ENCODE data around the gene MYO16.
"Not testable (repeated sequence)": the region's sequence is repeated elsewhere in the genome, so short reads cannot be mapped to it uniquely, and the experiment has no call there.

MYO16 gene

GRCh38 chr13:109055850-109056249, 426.4 kb downstream of the MYO16 start:
- DNase-seq (ENCODE audit: low read depth in 2 of 2) = no peak

GRCh38 chr13:109058087-109058486, 428.7 kb downstream of the MYO16 start:
- DNase-seq (ENCODE audit: low read depth in 2 of 2) = no peak

DNA sequence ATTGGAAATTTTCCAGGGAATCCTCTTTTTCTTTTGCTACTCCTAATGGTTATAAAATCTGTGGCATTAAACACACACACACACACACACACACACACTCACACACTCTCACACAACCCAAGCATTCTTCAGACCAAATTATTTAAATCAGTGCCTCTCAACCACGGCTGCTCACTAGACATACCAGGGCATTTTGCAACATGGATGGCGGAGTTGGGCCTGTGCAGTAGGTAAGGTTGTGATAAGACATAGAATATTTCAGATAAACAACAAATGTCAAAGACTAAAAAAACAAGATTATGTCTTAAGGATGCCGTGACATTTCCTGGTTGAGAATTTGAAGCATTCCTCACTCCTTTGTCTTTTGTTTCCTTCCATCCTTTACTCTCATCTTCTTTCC, 443.1 kb downstream of the MYO16 start:
- no peak for DNase-seq (ENCODE audit: low read depth in 2 of 2)

GRCh38 chr13:109074436-109074835, 445.0 kb downstream of the MYO16 start:
- DNase-seq (ENCODE audit: low read depth in 2 of 2) = no peak

GRCh38 chr13:109074853-109075252, 445.4 kb downstream of the MYO16 start:
- no peak for DNase-seq (ENCODE audit: low read depth in 2 of 2)

- no peak for DNase-seq (ENCODE audit: low read depth in 2 of 2)
Measured at GRCh38 chr13:109087916-109088623, 458.7 kb downstream of the MYO16 start.

DNA sequence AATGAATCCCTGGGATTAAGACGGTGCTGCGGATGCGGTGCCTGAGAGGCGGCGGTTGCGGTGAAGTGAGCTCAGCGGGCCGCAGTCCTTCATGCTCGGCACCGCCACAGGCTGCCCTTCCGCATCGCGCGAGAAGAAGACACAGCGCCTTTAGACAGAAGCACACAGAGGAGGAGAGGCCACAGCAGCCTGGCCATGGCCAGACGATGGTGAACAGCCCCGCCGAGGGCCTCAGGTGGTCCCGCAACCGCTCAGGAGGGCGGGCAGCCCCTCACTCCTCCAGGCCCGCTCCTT, 459.2 kb downstream of the MYO16 start:
- DNase-seq (ENCODE audit: low read depth in 2 of 2) = no peak

DNA sequence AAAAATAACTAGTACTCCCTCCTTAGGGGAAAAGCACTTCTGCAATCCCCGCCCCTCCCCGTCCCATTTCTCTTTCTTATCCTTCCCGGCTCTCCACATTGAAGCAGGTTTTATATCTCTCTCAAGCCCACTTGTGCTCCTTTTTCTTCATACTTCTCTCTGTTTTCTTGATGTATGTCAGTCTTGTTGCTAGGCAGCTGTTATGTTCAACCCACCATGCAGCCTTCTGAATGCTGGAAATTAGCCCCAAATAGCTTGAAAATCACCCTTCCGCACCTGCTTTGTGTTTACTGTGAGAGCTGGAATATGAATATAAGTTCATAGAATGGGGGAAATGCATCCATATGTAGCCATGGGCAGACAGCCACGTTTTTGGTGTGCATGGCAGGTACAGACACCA, 461.4 kb downstream of the MYO16 start:
- DNase-seq (ENCODE audit: low read depth in 2 of 2) = no peak

DNA sequence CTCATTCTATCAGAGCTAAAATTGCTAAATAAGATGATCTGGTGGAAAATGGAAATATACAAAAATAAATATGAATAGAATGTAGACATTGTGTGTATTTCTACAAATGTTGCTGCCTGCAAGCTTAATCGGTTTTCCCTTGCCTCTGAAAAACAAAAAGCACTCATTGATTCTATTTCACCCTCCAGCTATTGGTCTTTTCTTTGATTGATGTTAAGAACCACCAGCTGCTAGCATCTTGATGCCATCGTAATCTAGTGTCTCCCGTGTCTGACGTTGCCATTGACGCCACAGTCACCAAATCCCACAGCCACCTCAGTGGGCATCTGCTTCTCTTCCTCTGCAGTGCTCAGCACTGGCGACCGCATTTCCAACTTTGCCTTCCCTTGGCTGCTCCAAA, 461.8 kb downstream of the MYO16 start:
- no peak for DNase-seq (ENCODE audit: low read depth in 2 of 2)

GRCh38 chr13:109092186-109092585, 462.8 kb downstream of the MYO16 start:
- not testable (repeated sequence) for DNase-seq (ENCODE audit: low read depth in 2 of 2)

GRCh38 chr13:109093998-109094397, 464.6 kb downstream of the MYO16 start:
- no peak for DNase-seq (ENCODE audit: low read depth in 2 of 2)

GRCh38 chr13:109095126-109095525, 465.7 kb downstream of the MYO16 start:
- DNase-seq (ENCODE audit: low read depth in 2 of 2) = no peak

- no peak for DNase-seq (ENCODE audit: low read depth in 2 of 2)
Measured at GRCh38 chr13:109096101-109096500, 466.7 kb downstream of the MYO16 start.

DNA sequence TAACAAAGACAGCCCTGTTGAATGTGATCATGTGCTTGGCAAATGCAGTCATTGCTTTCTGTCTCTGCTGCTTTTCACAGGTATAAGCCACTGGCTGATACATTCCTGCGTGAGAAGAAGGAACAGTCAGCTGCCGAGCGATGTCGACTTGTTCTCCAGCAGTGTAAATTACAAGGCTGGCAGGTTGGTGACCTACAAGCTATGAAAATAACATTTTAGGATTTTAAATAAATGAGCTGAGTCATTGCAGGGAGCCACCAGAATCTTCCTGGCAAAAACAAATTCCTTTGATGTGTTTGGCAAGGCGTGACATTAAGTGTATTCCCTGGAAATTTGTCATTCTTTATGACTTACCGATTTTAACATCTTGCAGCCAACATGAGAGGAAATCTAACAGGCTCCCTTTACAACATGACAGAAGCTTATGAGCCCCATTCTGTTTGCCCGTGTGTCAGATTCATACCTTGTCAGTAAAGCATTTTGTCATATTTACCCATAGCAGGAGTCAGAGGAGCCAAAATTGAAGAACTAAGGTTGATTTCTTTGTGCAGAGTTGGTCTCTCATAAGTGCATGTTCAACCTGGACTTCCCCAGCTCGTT, 471.4 kb downstream of the MYO16 start:
- DNase-seq (ENCODE audit: low read depth in 2 of 2) = no peak

DNA sequence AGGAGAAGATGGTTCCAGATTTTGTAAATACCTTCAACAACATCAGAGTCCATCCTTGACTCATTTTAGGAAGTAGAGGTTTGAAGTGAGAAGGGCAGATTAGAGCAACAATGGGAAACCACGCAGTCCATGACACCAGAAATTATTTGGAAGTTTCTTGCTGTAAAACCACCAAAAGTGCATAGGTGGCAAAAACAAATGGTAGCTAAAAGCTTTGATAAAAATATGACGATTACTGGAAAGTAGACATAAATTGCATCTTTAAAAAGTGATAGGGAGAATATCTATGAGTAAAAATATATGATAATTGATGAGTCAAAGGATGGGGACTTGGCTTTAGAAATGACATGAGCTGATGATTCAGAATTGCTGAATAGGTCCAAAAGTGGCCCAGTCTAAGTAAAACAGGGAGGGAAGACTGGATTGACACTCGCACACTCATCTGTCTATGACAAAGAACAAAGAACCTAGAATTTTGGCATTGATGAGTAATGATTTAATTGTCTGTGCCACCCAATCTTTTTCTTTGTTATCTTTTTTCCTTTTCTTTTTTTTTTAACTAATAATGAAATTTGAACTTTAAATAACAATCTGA, 472.2 kb downstream of the MYO16 start:
- no peak for DNase-seq (ENCODE audit: low read depth in 2 of 2)

DNA sequence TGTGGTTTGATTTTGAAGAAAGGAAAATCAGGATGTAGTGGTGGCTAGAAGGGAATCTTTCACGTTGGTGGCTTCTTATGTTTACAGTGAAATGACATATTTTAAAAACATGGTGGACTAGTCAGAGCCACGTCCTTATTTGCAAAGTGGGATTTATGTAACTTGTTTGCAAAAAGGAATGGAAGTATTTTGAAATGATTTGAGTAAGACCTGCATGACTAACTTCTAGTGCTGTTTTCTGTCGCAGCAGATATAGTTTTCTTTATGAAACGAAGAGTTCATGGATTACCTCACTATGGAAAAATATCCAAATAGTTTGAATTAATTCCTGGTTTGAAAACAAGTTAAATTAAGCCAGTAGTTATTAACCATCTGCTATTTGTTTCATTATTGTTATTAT, 476.5 kb downstream of the MYO16 start:
- DNase-seq (ENCODE audit: low read depth in 2 of 2) = no peak

DNA sequence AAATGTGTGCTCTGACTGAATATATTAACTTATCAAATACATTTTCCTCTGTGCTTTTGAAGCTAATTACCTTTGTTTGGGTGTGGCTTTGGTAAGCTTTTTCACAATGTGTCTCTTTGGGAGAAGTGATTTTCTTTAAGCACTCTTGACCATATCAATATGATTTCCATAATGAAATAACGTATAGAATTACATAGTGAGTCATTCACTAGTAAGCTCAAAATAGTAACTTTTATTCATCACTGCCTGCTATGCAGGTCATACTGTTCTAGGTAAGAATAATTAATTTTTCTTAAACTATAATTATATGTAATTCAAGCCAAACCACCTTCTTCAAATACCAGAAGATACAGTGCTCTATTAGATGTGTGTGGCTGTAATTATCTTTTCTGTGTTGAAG, 480.7 kb downstream of the MYO16 start:
- DNase-seq (ENCODE audit: low read depth in 2 of 2) = no peak

- no peak for DNase-seq (ENCODE audit: low read depth in 2 of 2)
Measured at GRCh38 chr13:109111141-109111540, 481.7 kb downstream of the MYO16 start.

GRCh38 chr13:109113427-109113826, 484.0 kb downstream of the MYO16 start:
- no peak for DNase-seq (ENCODE audit: low read depth in 2 of 2)

DNA sequence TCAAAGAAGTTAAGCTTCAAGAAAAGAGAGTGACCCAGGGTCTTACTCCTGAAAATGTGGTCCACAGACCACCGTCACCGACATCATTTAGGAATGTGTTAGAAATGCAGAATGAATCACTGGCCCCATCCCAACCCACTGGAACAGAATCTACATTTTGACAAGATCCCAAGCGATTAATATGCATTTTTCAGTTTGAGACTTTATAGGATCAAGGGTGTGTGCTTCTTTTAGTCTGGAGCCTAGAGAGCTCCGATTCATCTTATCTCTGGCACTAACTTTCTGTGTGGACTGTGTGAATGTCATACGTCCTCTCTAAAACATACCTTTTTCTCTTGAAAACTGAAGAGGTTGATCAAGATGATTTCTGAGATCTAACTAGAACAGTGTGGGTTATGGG, 484.8 kb downstream of the MYO16 start:
- DNase-seq (ENCODE audit: low read depth in 2 of 2) = no peak

- DNase-seq (ENCODE audit: low read depth in 2 of 2) = no peak
Measured at GRCh38 chr13:109114991-109115390, 485.6 kb downstream of the MYO16 start.

DNA sequence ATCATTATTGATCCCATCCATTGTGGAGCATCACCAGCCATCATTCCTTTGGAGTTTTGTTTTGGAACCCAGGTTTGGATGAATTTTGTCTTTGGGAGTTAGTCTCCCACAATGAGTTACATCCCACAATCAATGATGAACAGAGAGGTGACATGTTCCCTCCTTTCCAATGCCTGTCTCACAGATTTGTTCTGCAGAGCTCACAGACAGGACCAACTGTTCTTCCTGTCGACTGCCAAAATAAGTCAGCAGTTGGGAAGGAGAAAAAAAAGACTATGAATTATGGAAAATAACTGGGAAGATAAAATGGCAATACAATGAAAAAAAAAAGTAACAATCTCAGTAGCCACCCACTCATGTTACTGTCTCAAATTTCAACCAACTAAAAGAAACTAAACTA, 489.1 kb downstream of the MYO16 start:
- DNase-seq (ENCODE audit: low read depth in 2 of 2) = no peak

DNA sequence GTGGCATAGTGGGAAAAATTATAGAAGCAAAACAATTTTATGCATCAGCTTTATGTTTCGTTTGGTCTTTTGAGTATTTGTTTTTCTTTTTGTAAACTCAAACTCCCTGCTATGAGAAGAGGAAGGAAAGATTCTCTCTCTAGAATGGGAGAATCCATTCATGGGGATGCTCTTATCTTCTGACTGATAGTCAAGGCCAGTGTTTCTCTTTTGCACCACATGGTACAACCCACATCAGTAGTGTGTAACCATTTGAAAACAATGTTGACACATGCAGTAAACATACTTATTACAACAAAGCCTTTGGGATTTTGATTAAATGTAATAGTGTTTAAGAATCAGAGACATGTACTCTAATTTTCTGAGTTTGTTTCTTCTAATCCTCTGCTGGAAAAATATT, 490.5 kb downstream of the MYO16 start:
- DNase-seq (ENCODE audit: low read depth in 2 of 2) = no peak

DNA sequence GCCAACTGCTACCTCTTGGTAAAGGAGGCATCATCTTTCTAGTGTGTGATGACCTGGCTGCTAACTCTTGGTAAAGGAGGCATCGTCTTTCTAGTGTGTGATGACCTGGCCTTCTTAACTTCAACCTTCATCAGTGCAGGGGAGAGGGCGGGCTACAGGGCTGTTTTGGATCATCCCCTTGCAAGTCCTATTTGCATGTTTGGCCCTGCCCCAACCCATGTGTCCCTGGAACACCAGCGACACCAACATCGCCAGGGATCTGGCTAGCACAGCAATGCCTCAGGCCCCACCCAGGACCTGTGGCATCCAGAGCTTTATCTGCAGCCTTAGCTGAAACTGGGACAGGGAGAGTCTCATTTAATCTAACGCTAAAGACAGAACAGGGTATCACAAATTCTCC, 492.4 kb downstream of the MYO16 start:
- no peak for DNase-seq (ENCODE audit: low read depth in 2 of 2)
